ENCODE data around the gene NFATC2. TPM values are rescaled to one million over a fixed set of nuclear protein-coding genes. Genes with fewer than 3 reads are reported as not detected.

Gene NFATC2
- total and polyA plus RNA-seq, 12 donors, result 0.61 to 7.7 (median 4.0) TPM

GRCh38 chr20:51432875-51433274 lies 109.6 kb downstream of the NFATC2 start:
- no peaks in the 10 kb centered on the region for H3K9me3 ChIP-seq (replicated peaks in 1 of 3)
- H3K27ac ChIP-seq, result no peak overlapping the region
- H3K36me3 ChIP-seq (replicated peaks in 1 of 2), result peaks cover 0 to 3% of the 10 kb centered on the region in 2 donors
- no peak for TF ChIP-seq CTCF (IDR thresholded peaks at IDR 0.05)
- no peak for TF ChIP-seq POLR2A (IDR thresholded peaks at IDR 0.05)
- no peaks in the 10 kb centered on the region for H3K27me3 ChIP-seq
- DNase-seq, result no peak
- H3K4me1 ChIP-seq (replicated peaks in 1 of 2), result no peaks in the 10 kb centered on the region
- no peak overlapping the region for H3K4me3 ChIP-seq
- intact Hi-C loops (cut with DNase I), result no loop called here
- 80 to 92% (median 83%) methylated on average over 3 of the region's 3 CpGs for WGBS, 4 donors

GRCh38 chr20:51432251-51432784 lies 110.2 kb downstream of the NFATC2 start:
- no peaks in the 10 kb centered on the region for H3K4me1 ChIP-seq (replicated peaks in 1 of 2)
- TF ChIP-seq CTCF (IDR thresholded peaks at IDR 0.05) (no peak), POLR2A (IDR thresholded peaks at IDR 0.05) (no peak)
- no peaks in the 10 kb centered on the region for H3K9me3 ChIP-seq (replicated peaks in 1 of 3)
- H3K36me3 ChIP-seq (replicated peaks in 1 of 2), result peaks cover 0 to 3% of the 10 kb centered on the region in 2 donors
- WGBS, 4 donors, result 93 to 97% (median 94%) methylated on average over 8 to 27 of the region's 27 CpGs
- H3K27ac ChIP-seq, result no peak overlapping the region
- no peaks in the 10 kb centered on the region for H3K27me3 ChIP-seq
- no peak for DNase-seq
- no peak overlapping the region for H3K4me3 ChIP-seq
- intact Hi-C loops (cut with DNase I), result no loop called here

- Histone ChIP-seq H3K9me3 (replicated peaks in 1 of 3) (no peaks in the 10 kb centered on the region), H3K27me3 (no peaks in the 10 kb centered on the region), H3K4me1 (replicated peaks in 1 of 2) (no peaks in the 10 kb centered on the region), H3K36me3 (replicated peaks in 1 of 2) (peaks cover 0 to 3% of the 10 kb centered on the region in 2 donors), H3K27ac (no peak overlapping the region), H3K4me3 (no peak overlapping the region)
- no peak for DNase-seq
- no peak for TF ChIP-seq CTCF (IDR thresholded peaks at IDR 0.05)
- TF ChIP-seq POLR2A (IDR thresholded peaks at IDR 0.05), result no peak
- WGBS, 4 donors, result 53 to 79% (median 67%) methylated on average over 5 of the region's 5 CpGs
- intact Hi-C loops (cut with DNase I), result no loop called here
These were observed 111.2 kb downstream of the NFATC2 start for GRCh38 chr20:51431321-51431720.

- WGBS, 4 donors, result 75 to 91% (median 88%) methylated on average over 12 to 14 of the region's 14 CpGs
- Histone ChIP-seq H3K36me3 (replicated peaks in 1 of 2) (peaks cover 0 to 2% of the 10 kb centered on the region in 2 donors), H3K4me1 (replicated peaks in 1 of 2) (no peaks in the 10 kb centered on the region), H3K27ac (no peak overlapping the region), H3K4me3 (no peak overlapping the region), H3K27me3 (no peaks in the 10 kb centered on the region), H3K9me3 (replicated peaks in 1 of 3) (no peaks in the 10 kb centered on the region)
- TF ChIP-seq CTCF (IDR thresholded peaks at IDR 0.05) (no peak), POLR2A (IDR thresholded peaks at IDR 0.05) (no peak)
- DNase-seq, result no peak
- intact Hi-C loops (cut with DNase I), result no loop called here
These were observed 112.1 kb downstream of the NFATC2 start for GRCh38 chr20:51430198-51430950.
